ENCODE results near the gene ARL4C. TPM values are rescaled to one million over a fixed set of nuclear protein-coding genes. Genes with fewer than 3 reads are reported as not detected.

ARL4C gene
- total and polyA plus RNA-seq, 2 experiments from 2014 or later: 5.8 to 9.9 TPM

DNA sequence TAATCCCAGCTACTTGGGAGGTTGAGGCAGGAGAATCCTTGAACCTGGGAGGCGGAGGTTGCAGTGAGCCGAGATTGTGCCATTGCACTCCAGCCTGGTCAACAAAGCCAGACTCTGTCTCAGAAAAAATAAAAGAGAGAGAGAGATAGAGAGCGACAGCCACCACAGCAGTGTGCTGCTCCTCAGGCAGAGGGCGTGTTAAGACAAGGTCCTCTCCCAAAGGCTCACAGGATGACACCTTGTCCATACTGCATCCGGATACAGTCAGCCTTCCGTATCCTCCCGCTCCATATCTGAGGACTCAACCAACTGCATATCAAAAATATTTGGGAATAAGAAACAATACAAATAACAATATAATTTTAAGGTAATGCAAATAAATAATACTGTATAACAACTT lies 20.1 kb downstream of the ARL4C start:
- Histone ChIP-seq H3K79me2 (replicated peaks; ENCODE audit: insufficient read depth) (no peaks in the 10 kb centered on the region), H3K27ac (ENCODE audit: low read depth) (no peak overlapping the region), H3K4me2 (no peak overlapping the region), H3K9me2 (ENCODE audit: insufficient read depth) (peaks cover 22% of the 10 kb centered on the region), H3K27me3 (ENCODE audit: insufficient read depth) (no peaks in the 10 kb centered on the region), H3K4me3 (no peak overlapping the region), H4K20me1 (replicated peaks; ENCODE audit: insufficient read depth) (0 out of 2 replicates have a peak, but pooled peaks cover 2% of the 10 kb centered on the region), H3F3A (replicated peaks; ENCODE audit: low read depth) (no peaks in the 10 kb centered on the region), H3K36me3 (ENCODE audit: insufficient read depth) (no peaks in the 10 kb centered on the region), H3K4me1 (ENCODE audit: insufficient read depth) (no peaks in the 10 kb centered on the region), H2AFZ (no peak overlapping the region)
- Mint-ChIP-seq H3K27ac (no peak overlapping the region), H3K9me3 (no peaks in the 10 kb centered on the region; the same call in 2 of the 3 replicates), H3K4me1 (no peaks in the 10 kb centered on the region), H3K4me3 (no peak overlapping the region), H3K27me3 (ENCODE audit: insufficient read depth, low read depth, poor library complexity) (peaks cover 10% of the 10 kb centered on the region), H3K36me3 (ENCODE audit: low read depth) (no peaks in the 10 kb centered on the region; the same call in 2 of the 3 replicates)
- peak; percentile 38 for DNase-seq (ENCODE audit: low spot score)
- TF ChIP-seq, protein P1, sequence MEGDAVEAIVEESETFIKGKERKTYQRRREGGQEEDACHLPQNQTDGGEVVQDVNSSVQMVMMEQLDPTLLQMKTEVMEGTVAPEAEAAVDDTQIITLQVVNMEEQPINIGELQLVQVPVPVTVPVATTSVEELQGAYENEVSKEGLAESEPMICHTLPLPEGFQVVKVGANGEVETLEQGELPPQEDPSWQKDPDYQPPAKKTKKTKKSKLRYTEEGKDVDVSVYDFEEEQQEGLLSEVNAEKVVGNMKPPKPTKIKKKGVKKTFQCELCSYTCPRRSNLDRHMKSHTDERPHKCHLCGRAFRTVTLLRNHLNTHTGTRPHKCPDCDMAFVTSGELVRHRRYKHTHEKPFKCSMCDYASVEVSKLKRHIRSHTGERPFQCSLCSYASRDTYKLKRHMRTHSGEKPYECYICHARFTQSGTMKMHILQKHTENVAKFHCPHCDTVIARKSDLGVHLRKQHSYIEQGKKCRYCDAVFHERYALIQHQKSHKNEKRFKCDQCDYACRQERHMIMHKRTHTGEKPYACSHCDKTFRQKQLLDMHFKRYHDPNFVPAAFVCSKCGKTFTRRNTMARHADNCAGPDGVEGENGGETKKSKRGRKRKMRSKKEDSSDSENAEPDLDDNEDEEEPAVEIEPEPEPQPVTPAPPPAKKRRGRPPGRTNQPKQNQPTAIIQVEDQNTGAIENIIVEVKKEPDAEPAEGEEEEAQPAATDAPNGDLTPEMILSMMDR (conservative IDR thresholded peaks at IDR 0.05; ENCODE audit: low read depth in 2 of 2): peak in 1 of 2 experiments; percentile 58; a peak in 2 of 4 replicates
- no peak for TF ChIP-seq EZH2 (IDR thresholded peaks at IDR 0.05; ENCODE audit: low read depth, unreplicated experiment)
- peak; percentile 36; the same call in 1 of the 3 replicates for ATAC-seq

DNA sequence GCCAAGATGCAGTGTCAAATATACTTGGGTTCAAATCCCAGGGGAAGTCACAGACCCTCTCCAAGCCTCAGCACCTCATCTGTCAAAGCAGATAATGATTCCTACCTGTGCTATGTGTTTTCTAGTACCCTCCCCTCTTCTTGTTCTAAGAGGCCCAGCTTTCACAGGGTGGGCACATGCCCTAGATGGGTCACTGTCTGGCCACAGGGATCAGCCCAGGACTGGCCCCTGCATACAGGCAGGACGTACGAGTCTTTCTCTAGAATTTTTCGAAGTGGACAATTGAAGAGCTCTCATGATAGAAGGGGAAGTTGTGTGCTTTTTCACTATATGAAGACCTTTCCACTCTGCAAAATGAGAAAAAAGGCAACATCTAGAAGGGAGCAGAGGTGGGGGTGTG lies 22.2 kb downstream of the ARL4C start:
- no peak overlapping the region for H3K4me3 Mint-ChIP-seq
- no peaks in the 10 kb centered on the region for H3K79me2 ChIP-seq (replicated peaks; ENCODE audit: insufficient read depth)
- H3K4me3 ChIP-seq: no peak overlapping the region
- no peak overlapping the region for H3K27ac Mint-ChIP-seq
- no peaks in the 10 kb centered on the region for H3K4me1 ChIP-seq (ENCODE audit: insufficient read depth)
- H3K27me3 Mint-ChIP-seq (ENCODE audit: insufficient read depth, low read depth, poor library complexity): peaks cover 10% of the 10 kb centered on the region
- H3K9me3 Mint-ChIP-seq: no peaks in the 10 kb centered on the region
- peaks cover 22% of the 10 kb centered on the region for H3K9me2 ChIP-seq (ENCODE audit: insufficient read depth)
- ATAC-seq: no peak
- DNase-seq (ENCODE audit: low spot score): no peak
- H3K27ac ChIP-seq (ENCODE audit: low read depth): no peak overlapping the region
- no peaks in the 10 kb centered on the region for H3K27me3 ChIP-seq (ENCODE audit: insufficient read depth)
- H2AFZ ChIP-seq: no peak overlapping the region
- H3K36me3 Mint-ChIP-seq (ENCODE audit: low read depth): no peaks in the 10 kb centered on the region; the same call in 2 of the 3 replicates
- H3F3A ChIP-seq (replicated peaks; ENCODE audit: low read depth): no peaks in the 10 kb centered on the region
- no peaks in the 10 kb centered on the region for H3K4me1 Mint-ChIP-seq
- H3K4me2 ChIP-seq: no peak overlapping the region
- 0 out of 2 replicates have a peak, but pooled peaks cover 2% of the 10 kb centered on the region for H4K20me1 ChIP-seq (replicated peaks; ENCODE audit: insufficient read depth)
- H3K36me3 ChIP-seq (ENCODE audit: insufficient read depth): no peaks in the 10 kb centered on the region
- TF ChIP-seq ZNF331 (CRISPR knock-in tag; IDR thresholded peaks at IDR 0.05; ENCODE audit: low read depth): no peak
- TF ChIP-seq NANOG (IDR thresholded peaks at IDR 0.05; ENCODE audit: borderline replicate concordance): no peak
- TF ChIP-seq, protein P2, sequence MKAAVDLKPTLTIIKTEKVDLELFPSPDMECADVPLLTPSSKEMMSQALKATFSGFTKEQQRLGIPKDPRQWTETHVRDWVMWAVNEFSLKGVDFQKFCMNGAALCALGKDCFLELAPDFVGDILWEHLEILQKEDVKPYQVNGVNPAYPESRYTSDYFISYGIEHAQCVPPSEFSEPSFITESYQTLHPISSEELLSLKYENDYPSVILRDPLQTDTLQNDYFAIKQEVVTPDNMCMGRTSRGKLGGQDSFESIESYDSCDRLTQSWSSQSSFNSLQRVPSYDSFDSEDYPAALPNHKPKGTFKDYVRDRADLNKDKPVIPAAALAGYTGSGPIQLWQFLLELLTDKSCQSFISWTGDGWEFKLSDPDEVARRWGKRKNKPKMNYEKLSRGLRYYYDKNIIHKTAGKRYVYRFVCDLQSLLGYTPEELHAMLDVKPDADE (IDR thresholded peaks at IDR 0.05): no peak
- TF ChIP-seq JUNB (IDR thresholded peaks at IDR 0.05; ENCODE audit: unreplicated experiment): no peak
- TF ChIP-seq, protein P1 (conservative IDR thresholded peaks at IDR 0.05; ENCODE audit: low read depth in 2 of 2): no peak
- TF ChIP-seq ZNF114 (CRISPR knock-in tag; IDR thresholded peaks at IDR 0.05): no peak
- TF ChIP-seq, protein P3, sequence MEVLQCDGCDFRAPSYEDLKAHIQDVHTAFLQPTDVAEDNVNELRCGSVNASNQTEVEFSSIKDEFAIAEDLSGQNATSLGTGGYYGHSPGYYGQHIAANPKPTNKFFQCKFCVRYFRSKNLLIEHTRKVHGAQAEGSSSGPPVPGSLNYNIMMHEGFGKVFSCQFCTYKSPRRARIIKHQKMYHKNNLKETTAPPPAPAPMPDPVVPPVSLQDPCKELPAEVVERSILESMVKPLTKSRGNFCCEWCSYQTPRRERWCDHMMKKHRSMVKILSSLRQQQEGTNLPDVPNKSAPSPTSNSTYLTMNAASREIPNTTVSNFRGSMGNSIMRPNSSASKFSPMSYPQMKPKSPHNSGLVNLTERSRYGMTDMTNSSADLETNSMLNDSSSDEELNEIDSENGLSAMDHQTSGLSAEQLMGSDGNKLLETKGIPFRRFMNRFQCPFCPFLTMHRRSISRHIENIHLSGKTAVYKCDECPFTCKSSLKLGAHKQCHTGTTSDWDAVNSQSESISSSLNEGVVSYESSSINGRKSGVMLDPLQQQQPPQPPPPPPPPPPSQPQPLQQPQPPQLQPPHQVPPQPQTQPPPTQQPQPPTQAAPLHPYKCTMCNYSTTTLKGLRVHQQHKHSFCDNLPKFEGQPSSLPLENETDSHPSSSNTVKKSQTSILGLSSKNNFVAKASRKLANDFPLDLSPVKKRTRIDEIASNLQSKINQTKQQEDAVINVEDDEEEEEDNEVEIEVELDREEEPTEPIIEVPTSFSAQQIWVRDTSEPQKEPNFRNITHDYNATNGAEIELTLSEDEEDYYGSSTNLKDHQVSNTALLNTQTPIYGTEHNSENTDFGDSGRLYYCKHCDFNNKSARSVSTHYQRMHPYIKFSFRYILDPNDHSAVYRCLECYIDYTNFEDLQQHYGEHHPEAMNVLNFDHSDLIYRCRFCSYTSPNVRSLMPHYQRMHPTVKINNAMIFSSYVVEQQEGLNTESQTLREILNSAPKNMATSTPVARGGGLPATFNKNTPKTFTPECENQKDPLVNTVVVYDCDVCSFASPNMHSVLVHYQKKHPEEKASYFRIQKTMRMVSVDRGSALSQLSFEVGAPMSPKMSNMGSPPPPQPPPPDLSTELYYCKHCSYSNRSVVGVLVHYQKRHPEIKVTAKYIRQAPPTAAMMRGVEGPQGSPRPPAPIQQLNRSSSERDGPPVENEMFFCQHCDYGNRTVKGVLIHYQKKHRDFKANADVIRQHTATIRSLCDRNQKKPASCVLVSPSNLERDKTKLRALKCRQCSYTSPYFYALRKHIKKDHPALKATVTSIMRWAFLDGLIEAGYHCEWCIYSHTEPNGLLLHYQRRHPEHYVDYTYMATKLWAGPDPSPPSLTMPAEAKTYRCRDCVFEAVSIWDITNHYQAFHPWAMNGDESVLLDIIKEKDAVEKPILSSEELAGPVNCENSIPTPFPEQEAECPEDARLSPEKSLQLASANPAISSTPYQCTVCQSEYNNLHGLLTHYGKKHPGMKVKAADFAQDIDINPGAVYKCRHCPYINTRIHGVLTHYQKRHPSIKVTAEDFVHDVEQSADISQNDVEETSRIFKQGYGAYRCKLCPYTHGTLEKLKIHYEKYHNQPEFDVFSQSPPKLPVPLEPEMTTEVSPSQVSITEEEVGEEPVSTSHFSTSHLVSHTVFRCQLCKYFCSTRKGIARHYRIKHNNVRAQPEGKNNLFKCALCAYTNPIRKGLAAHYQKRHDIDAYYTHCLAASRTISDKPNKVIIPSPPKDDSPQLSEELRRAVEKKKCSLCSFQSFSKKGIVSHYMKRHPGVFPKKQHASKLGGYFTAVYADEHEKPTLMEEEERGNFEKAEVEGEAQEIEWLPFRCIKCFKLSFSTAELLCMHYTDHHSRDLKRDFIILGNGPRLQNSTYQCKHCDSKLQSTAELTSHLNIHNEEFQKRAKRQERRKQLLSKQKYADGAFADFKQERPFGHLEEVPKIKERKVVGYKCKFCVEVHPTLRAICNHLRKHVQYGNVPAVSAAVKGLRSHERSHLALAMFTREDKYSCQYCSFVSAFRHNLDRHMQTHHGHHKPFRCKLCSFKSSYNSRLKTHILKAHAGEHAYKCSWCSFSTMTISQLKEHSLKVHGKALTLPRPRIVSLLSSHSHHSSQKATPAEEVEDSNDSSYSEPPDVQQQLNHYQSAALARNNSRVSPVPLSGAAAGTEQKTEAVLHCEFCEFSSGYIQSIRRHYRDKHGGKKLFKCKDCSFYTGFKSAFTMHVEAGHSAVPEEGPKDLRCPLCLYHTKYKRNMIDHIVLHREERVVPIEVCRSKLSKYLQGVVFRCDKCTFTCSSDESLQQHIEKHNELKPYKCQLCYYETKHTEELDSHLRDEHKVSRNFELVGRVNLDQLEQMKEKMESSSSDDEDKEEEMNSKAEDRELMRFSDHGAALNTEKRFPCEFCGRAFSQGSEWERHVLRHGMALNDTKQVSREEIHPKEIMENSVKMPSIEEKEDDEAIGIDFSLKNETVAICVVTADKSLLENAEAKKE (CRISPR knock-in tag; IDR thresholded peaks at IDR 0.05): no peak
- TF ChIP-seq POLR2AphosphoS5 (IDR thresholded peaks at IDR 0.05; ENCODE audit: low read depth): no peak

All from GM23338 (cell line).